HEK293T (cell line): ENCODE measurements around the gene METTL9.
A peak's percentile ranks its signal among the peaks of the same experiment; 100 is the strongest.

Source experiments
- CTCF ChIA-PET: fragments of 350-600 bp; formaldehyde crosslinking; extraction: SDS; loops from one replicate; lab custom pipeline; 2021; ENCODE audit warnings: antibody characterized with exemption, inconsistent platforms; lab: Yijun Ruan, JAX
- POLR2A ChIA-PET: fragments of 350-600 bp; formaldehyde crosslinking; extraction: SDS; loops from one replicate; lab custom pipeline; 2020; ENCODE audit warnings: antibody characterized with exemption, inconsistent platforms; lab: Yijun Ruan, JAX
- DNase-seq: peaks from one replicate; pipeline ENCODE4 v3.0.0; 2012; ENCODE audit warnings: mixed read lengths; ENCODE audit errors: extremely low spot score
- ARNT ChIP-seq: fragments of 450-650 bp; IDR thresholded peaks from 2 replicates; pipeline ENCODE4 v1.6.1; 2017; ENCODE audit warnings: mild to moderate bottlenecking
- BHLHE40 ChIP-seq: fragments of 450-650 bp; IDR thresholded peaks from 2 replicates; pipeline ENCODE4 v1.6.1; 2016; ENCODE audit warnings: mild to moderate bottlenecking, moderate library complexity, borderline replicate concordance
- CTBP1 ChIP-seq: fragments of 450-650 bp; IDR thresholded peaks from 2 replicates; pipeline ENCODE4 v1.6.1; 2016; ENCODE audit warnings: borderline replicate concordance
- ELF4 ChIP-seq: fragments of 450-650 bp; IDR thresholded peaks from 2 replicates; pipeline ENCODE4 v1.6.1; 2017; ENCODE audit warnings: antibody characterized with exemption
- FOXA1 ChIP-seq: fragments of 450-650 bp; IDR thresholded peaks from 2 replicates; pipeline ENCODE4 v1.6.1; 2016; ENCODE audit warnings: mild to moderate bottlenecking
- FOXK2 ChIP-seq: fragments of 450-650 bp; IDR thresholded peaks from 2 replicates; pipeline ENCODE4 v1.6.1; 2016; ENCODE audit warnings: mild to moderate bottlenecking
- FOXM1 ChIP-seq: fragments of 450-650 bp; IDR thresholded peaks from 2 replicates; pipeline ENCODE4 v1.6.1; 2017; ENCODE audit warnings: mild to moderate bottlenecking, borderline replicate concordance
- HDGF ChIP-seq: fragments of 450-650 bp; IDR thresholded peaks from 2 replicates; pipeline ENCODE4 v1.6.1; 2017; ENCODE audit warnings: antibody characterized with exemption, borderline replicate concordance
- L3MBTL2 ChIP-seq: fragments of 450-650 bp; conservative IDR thresholded peaks from 2 replicates; pipeline ENCODE4 v1.6.1; 2016; ENCODE audit warnings: mild to moderate bottlenecking
- LEF1 ChIP-seq: fragments of 450-650 bp; IDR thresholded peaks from 2 replicates; pipeline ENCODE4 v1.6.1; 2017; ENCODE audit warnings: mild to moderate bottlenecking, borderline replicate concordance
- NFRKB ChIP-seq: fragments of 450-650 bp; IDR thresholded peaks from 2 replicates; pipeline ENCODE4 v1.6.1; 2016; ENCODE audit warnings: mild to moderate bottlenecking, moderate library complexity
- SP1 ChIP-seq: fragments of 450-650 bp; IDR thresholded peaks from 2 replicates; pipeline ENCODE4 v1.6.1; 2017
- SUZ12 ChIP-seq: fragments of 450-650 bp; IDR thresholded peaks from 2 replicates; pipeline ENCODE4 v1.6.1; 2016; ENCODE audit warnings: mild to moderate bottlenecking
- TARDBP ChIP-seq: fragments of 450-650 bp; IDR thresholded peaks from 2 replicates; pipeline ENCODE4 v1.6.1; 2016
- ZNF384 ChIP-seq: fragments of 450-650 bp; IDR thresholded peaks from 2 replicates; pipeline ENCODE4 v1.6.1; 2016
- TF ChIP-seq, protein P1 (sequence below): fragments of 450-650 bp; IDR thresholded peaks from 2 replicates; pipeline ENCODE4 v1.6.1; 2016

The METTL9 gene

GRCh38 chr16:21650521-21650920, 51.1 kb downstream of the METTL9 start:
- DNase-seq, result no peak
- CTCF ChIA-PET, result no interaction called here

DNA sequence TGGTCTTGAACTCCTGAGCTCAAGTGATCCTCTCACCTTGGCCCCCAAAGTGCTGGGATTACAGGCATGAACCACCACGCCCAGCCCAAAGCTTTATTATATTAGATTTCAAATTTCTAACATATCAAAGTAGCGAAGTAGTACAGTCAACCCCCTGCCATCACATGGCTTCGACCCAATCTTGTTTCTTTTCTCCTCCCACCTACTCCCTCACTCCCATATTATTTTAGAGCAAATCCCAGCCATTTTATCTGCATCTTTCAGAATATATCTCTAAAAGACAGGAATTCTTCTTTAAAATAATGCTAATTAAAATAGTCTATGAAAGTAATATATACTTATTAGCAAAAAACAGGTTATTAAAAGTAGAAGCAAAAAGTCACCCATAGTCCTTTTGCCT, 52.1 kb downstream of the METTL9 start:
- CTCF ChIA-PET, result no interaction called here
- POLR2A ChIA-PET, result no interaction called here
- DNase-seq, result no peak
- no peak for TF ChIP-seq FOXM1
- TF ChIP-seq BHLHE40, result no peak

More at GRCh38 chr16:21650521-21650920, 51.1 kb downstream of the METTL9 start:
- TF ChIP-seq HDGF (no peak), FOXM1 (no peak), CTBP1 (no peak), SP1 (no peak), ARNT (no peak), FOXK2 (no peak), TARDBP (no peak), ZNF384 (no peak), FOXA1 (no peak), SUZ12 (no peak), BHLHE40 (no peak), ELF4 (no peak)
- TF ChIP-seq, protein P1, sequence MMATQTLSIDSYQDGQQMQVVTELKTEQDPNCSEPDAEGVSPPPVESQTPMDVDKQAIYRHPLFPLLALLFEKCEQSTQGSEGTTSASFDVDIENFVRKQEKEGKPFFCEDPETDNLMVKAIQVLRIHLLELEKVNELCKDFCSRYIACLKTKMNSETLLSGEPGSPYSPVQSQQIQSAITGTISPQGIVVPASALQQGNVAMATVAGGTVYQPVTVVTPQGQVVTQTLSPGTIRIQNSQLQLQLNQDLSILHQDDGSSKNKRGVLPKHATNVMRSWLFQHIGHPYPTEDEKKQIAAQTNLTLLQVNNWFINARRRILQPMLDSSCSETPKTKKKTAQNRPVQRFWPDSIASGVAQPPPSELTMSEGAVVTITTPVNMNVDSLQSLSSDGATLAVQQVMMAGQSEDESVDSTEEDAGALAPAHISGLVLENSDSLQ, result no peak
- POLR2A ChIA-PET, result no interaction called here

DNA sequence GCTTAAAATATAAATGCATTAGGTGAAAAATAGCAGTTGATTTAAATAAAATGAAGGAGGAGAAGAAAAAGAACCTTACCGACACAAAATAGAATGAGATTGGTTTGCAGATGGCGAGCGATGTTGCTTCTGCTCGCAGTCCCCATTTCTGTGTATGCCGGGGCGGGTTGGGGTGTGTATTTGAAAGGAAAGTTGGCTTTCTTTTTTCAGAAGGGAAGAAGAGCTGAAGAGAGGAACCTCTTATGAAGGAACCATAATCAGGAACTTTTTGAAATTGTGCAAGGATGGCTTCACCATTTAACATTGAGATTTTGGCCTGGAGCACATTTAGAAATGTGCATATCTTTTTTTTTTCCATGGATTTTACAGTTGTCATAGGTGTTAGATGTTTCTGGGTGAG, 53.1 kb downstream of the METTL9 start, which contains the start of gene IGSF6:
IGSF6 (minus strand) TSS at position 156 of the 400 bp plus-strand sequence; CDS start at position 146, 10 bp downstream.
- DNase-seq, result no peak
- CTCF ChIA-PET, result interaction anchor here (0.6 kb wide), 1 partner anchor 72 kb away, joined by 3 read pairs; no protein-coding TSS in a partner anchor
- POLR2A ChIA-PET, result no interaction called here
- TF ChIP-seq BHLHE40 (no peak), FOXA1 (no peak)

- no peak for DNase-seq
- ChIA-PET POLR2A (no interaction called here), CTCF (no interaction called here)
- no peak for TF ChIP-seq FOXM1
- TF ChIP-seq ARNT, result no peak
- TF ChIP-seq, protein P1, result no peak
- no peak for TF ChIP-seq ELF4
- TF ChIP-seq SUZ12, result no peak
- no peak for TF ChIP-seq CTBP1
- no peak for TF ChIP-seq LEF1
- no peak for TF ChIP-seq L3MBTL2
- TF ChIP-seq NFRKB, result no peak
- no peak for TF ChIP-seq BHLHE40
Observed at GRCh38 chr16:21653571-21653970, 54.2 kb downstream of the METTL9 start.

DNA sequence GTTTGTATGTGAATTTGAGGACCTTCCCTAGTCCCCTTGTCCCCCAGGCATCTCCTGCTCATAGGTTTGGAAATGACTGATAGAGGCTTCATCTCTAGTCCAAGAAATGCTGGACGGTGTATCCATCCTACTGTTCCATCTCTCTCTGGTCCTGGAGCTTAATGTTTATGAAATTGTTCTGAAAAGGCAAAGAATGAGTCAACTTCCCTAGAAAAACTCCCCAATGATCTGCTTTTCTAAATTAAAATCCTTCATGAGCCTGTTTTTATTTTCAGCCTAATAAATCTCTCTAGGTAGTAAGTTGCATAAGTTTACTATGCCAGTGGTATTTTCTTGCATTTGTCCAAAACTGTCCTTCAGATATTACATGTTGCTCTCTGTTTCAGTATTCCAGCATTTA, 55.1 kb downstream of the METTL9 start:
- DNase-seq, result no peak
- TF ChIP-seq CTBP1 (no peak), FOXK2 (no peak), ZNF384 (no peak), FOXM1 (no peak), ARNT (no peak), LEF1 (no peak), ELF4 (no peak), HDGF (no peak), TARDBP (no peak), FOXA1 (no peak)
- ChIA-PET CTCF (no interaction called here), POLR2A (no interaction called here)

DNA sequence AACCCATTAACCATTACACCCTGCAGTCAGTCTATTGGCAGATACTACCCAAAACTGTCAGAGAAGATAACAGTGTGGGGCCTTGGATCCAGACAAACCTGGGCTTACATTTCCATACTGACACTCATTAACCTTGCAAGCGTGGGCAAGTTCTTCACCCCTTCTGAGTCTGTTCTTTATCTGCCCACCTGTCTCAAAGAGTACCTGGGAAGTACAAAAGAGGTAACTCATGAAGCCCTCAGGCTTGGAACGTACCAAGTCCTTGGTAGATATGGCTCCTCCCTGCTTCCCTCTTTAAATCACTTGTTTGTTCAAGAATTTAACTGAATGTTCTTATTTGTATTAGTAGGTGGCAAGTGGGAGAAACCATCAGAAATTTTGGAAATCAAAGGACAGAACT, 55.5 kb downstream of the METTL9 start:
- ChIA-PET POLR2A (no interaction called here), CTCF (interaction anchor here (0.6 kb wide), 1 partner anchor 70 kb away, joined by 5 read pairs; no protein-coding TSS in a partner anchor)
- no peak for DNase-seq
- TF ChIP-seq FOXM1, result no peak

GRCh38 chr16:21656795-21657768, 57.7 kb downstream of the METTL9 start:
- peak; percentile 63 for DNase-seq
- CTCF ChIA-PET, result interaction anchor here (0.6 to 1.3 kb wide), 15 partner anchors 9 to 352 kb away, joined by 3 to 11 read pairs (median 4); no protein-coding TSS in a partner anchor
- POLR2A ChIA-PET, result no interaction called here
- TF ChIP-seq ARNT, result no peak
- TF ChIP-seq CTBP1, result no peak
- no peak for TF ChIP-seq FOXM1
- TF ChIP-seq BHLHE40, result no peak
- no peak for TF ChIP-seq L3MBTL2
- TF ChIP-seq HDGF, result no peak
- no peak for TF ChIP-seq LEF1
- no peak for TF ChIP-seq SP1
- TF ChIP-seq FOXA1, result no peak
- no peak for TF ChIP-seq SUZ12
- TF ChIP-seq NFRKB, result no peak
- no peak for TF ChIP-seq ELF4
- no peak for TF ChIP-seq TARDBP
- TF ChIP-seq FOXK2, result no peak
- TF ChIP-seq ZNF384, result no peak
